C4-2B (cell line): ENCODE measurements around the gene PTPN11.
A peak's percentile ranks its signal among the peaks of the same experiment; 100 is the strongest.

Source experiments
- H3K27ac ChIP-seq: fragments of 450-650 bp; 2 replicates; pipeline ENCODE4 v1.5.1; 2017
- CTCF ChIP-seq: fragments of 450-650 bp; conservative IDR thresholded peaks from 2 replicates; pipeline ENCODE4 v1.5.1; 2017; ENCODE audit warnings: mild to moderate bottlenecking
- ZFX ChIP-seq: fragments of 450-650 bp; IDR thresholded peaks from 2 replicates; pipeline ENCODE4 v1.6.1; 2017

The PTPN11 gene

GRCh38 chr12:112458751-112459150 is 40.0 kb downstream of the PTPN11 start:
- H3K27ac ChIP-seq = no peak overlapping the region
- no peak for TF ChIP-seq CTCF
- TF ChIP-seq ZFX = no peak

GRCh38 chr12:112463478-112463877 is 44.7 kb downstream of the PTPN11 start:
- H3K27ac ChIP-seq = no peak overlapping the region
- TF ChIP-seq ZFX (no peak), CTCF (no peak)

- no peak for TF ChIP-seq CTCF
- TF ChIP-seq ZFX = no peak
- no peak overlapping the region for H3K27ac ChIP-seq
These were observed 45.9 kb downstream of the PTPN11 start for GRCh38 chr12:112464605-112465004.

GRCh38 chr12:112466011-112466422 is 47.3 kb downstream of the PTPN11 start:
- no peak overlapping the region for H3K27ac ChIP-seq
- TF ChIP-seq CTCF = no peak
- no peak for TF ChIP-seq ZFX

- no peak for TF ChIP-seq CTCF
- no peak for TF ChIP-seq ZFX
- H3K27ac ChIP-seq = no peak overlapping the region
These were observed 48.1 kb downstream of the PTPN11 start for GRCh38 chr12:112466835-112467234.

GRCh38 chr12:112468046-112468445 is 49.3 kb downstream of the PTPN11 start:
- TF ChIP-seq CTCF (no peak), ZFX (no peak)
- H3K27ac ChIP-seq = no peak overlapping the region

- TF ChIP-seq CTCF = peak; percentile 25
- TF ChIP-seq ZFX = no peak
These were observed 54.3 kb downstream of the PTPN11 start for GRCh38 chr12:112473056-112473455.

More at GRCh38 chr12:112473056-112473455, 54.3 kb downstream of the PTPN11 start:
- H3K27ac ChIP-seq = no peak overlapping the region
